Hepatocyte (in vitro differentiated cells): ENCODE measurements around the gene EPB41L4B.

Experiments
- EZH2 ChIP-seq: fragments of 200-600 bp; sonication (generic); IDR thresholded peaks from 2 replicates; pipeline ENCODE4 v1.6.1; 2016; ENCODE audit warnings: antibody characterized with exemption, mild to moderate bottlenecking, borderline replicate concordance
- EZH2phosphoT487 ChIP-seq: fragments of 200-600 bp; sonication (generic); IDR thresholded peaks from one replicate; pipeline ENCODE4 v1.6.1; 2018; ENCODE audit warnings: antibody characterized with exemption, mild to moderate bottlenecking, low read depth, moderate library complexity; ENCODE audit not compliant: unreplicated experiment, severe bottlenecking
- TF ChIP-seq, protein P1 (sequence below): fragments of 200-600 bp; sonication (generic); IDR thresholded peaks from 2 replicates; pipeline ENCODE4 v1.5.1; 2016; ENCODE audit warnings: antibody characterized with exemption, mild to moderate bottlenecking; ENCODE audit not compliant: poor library complexity

DNA sequence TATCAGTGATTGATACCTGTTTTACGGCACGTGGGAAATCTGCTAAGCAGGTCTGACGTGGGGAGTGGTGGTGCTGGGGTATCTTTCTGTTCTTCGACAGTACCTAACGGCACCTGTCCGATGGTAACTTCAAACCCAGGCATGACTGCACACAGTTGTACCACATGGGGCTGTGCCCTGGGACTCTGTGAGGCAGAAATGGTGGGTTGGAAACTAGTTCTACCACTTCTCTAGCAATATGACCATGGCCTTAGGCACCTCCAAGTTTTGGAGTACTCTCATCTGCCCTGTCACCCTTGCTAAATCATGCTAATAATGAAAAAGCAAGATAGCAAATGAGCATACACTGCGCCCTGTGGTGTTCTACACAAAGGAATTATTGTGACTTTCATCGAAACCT is 30.9 kb downstream of the EPB41L4B start:
- TF ChIP-seq, protein P1, sequence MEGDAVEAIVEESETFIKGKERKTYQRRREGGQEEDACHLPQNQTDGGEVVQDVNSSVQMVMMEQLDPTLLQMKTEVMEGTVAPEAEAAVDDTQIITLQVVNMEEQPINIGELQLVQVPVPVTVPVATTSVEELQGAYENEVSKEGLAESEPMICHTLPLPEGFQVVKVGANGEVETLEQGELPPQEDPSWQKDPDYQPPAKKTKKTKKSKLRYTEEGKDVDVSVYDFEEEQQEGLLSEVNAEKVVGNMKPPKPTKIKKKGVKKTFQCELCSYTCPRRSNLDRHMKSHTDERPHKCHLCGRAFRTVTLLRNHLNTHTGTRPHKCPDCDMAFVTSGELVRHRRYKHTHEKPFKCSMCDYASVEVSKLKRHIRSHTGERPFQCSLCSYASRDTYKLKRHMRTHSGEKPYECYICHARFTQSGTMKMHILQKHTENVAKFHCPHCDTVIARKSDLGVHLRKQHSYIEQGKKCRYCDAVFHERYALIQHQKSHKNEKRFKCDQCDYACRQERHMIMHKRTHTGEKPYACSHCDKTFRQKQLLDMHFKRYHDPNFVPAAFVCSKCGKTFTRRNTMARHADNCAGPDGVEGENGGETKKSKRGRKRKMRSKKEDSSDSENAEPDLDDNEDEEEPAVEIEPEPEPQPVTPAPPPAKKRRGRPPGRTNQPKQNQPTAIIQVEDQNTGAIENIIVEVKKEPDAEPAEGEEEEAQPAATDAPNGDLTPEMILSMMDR = no peak
- TF ChIP-seq EZH2 (no peak), EZH2phosphoT487 (no peak)
